ENCODE measurements around the gene L1CAM.
A peak's percentile ranks its signal among the peaks of the same experiment; 100 is the strongest.

The L1CAM gene

GRCh38 chrX:153925739-153926551 is 40.0 kb upstream of the L1CAM start, which contains the start of gene ARHGAP4:
Gene ARHGAP4, minus strand, starts transcription at chrX:153926264. Its CDS starts 62 bp downstream, at chrX:153926202.
- peaks cover 2% of the 10 kb centered on the region for H3K79me1 ChIP-seq (replicated peaks; ENCODE audit: low read length, poor library complexity, severe bottlenecking)
- peak within 1 kb of the TSS; percentile 63 for H3K4me2 ChIP-seq (ENCODE audit: low read length, poor library complexity, severe bottlenecking)
- H2BK15ac ChIP-seq (ENCODE audit: low read depth, poor library complexity, severe bottlenecking): peak within 1 kb of the TSS; percentile 80
- no peak for DNase-seq
- peak within 1 kb of the TSS; percentile 19 for H2BK5ac ChIP-seq (ENCODE audit: low read depth, low read length, poor library complexity, severe bottlenecking)
- no peak within 1 kb of the TSS for H2AFZ ChIP-seq (ENCODE audit: low read depth, low read length)
- 21% methylated on average over 26 of the region's 59 CpGs for WGBS
- H3K27ac ChIP-seq (ENCODE audit: low read length, poor library complexity, severe bottlenecking): peak within 1 kb of the TSS; percentile 89
- H3K18ac ChIP-seq (ENCODE audit: low read depth in 1 of 2, low read length in 2 of 2): peak within 1 kb of the TSS; percentile 91 to 97
- peak within 1 kb of the TSS in 1 of 2 experiments; percentile 77 for H3K4ac ChIP-seq (ENCODE audit: low read depth in 1 of 2, low read length in 2 of 2)
- peaks cover 0 to 44% of the 10 kb centered on the region in 2 experiments for H3K27me3 ChIP-seq (ENCODE audit: control insufficient read depth in 1 of 2, insufficient read depth in 1 of 2, low read length in 2 of 2)
- H3K4me3 ChIP-seq (ENCODE audit: insufficient read depth in 1 of 2, low read depth in 1 of 2, low read length in 2 of 2): peak within 1 kb of the TSS in 1 of 2 experiments; percentile 84
- no peaks in the 10 kb centered on the region for H3K9me3 ChIP-seq (ENCODE audit: control insufficient read depth, low read length)
- peaks cover 23% of the 10 kb centered on the region for H3K4me1 ChIP-seq (ENCODE audit: control insufficient read depth, insufficient read depth, low read depth, low read length)
- peak within 1 kb of the TSS; percentile 54 to 86 for H2BK12ac ChIP-seq (ENCODE audit: low read length in 2 of 2)
- peak within 1 kb of the TSS; percentile 88 for H3K9ac ChIP-seq (ENCODE audit: low read length)
- peak within 1 kb of the TSS in 1 of 2 experiments; percentile 75 for H3K14ac ChIP-seq (ENCODE audit: low read length in 2 of 2)
- peak within 1 kb of the TSS; percentile 69 for H2AK5ac ChIP-seq (ENCODE audit: low read length, severe bottlenecking)
- no peak within 1 kb of the TSS for H3K23ac ChIP-seq (ENCODE audit: low read length in 2 of 2)
- peak within 1 kb of the TSS; percentile 95 for H4K91ac ChIP-seq (ENCODE audit: low read length)
- H2BK120ac ChIP-seq (ENCODE audit: low read depth, low read length): peak within 1 kb of the TSS; percentile 79
- peaks cover 18% of the 10 kb centered on the region in 2 experiments for H3K36me3 ChIP-seq (ENCODE audit: control insufficient read depth in 1 of 2, insufficient read depth in 2 of 2, low read depth in 1 of 2, low read length in 2 of 2)
- H4K8ac ChIP-seq (ENCODE audit: low read length): peak within 1 kb of the TSS; percentile 96

- no peak overlapping the region for H2BK120ac ChIP-seq (ENCODE audit: low read depth, low read length)
- H2AK5ac ChIP-seq (ENCODE audit: low read length, severe bottlenecking): no peak overlapping the region
- DNase-seq: no peak
- H3K4me2 ChIP-seq (ENCODE audit: low read length, poor library complexity, severe bottlenecking): no peak overlapping the region
- H3K27ac ChIP-seq (ENCODE audit: low read length, poor library complexity, severe bottlenecking): no peak overlapping the region
- H3K36me3 ChIP-seq (ENCODE audit: control insufficient read depth in 1 of 2, insufficient read depth in 2 of 2, low read depth in 1 of 2, low read length in 2 of 2): peaks cover 12 to 13% of the 10 kb centered on the region in 2 experiments
- no peaks in the 10 kb centered on the region for H3K9me3 ChIP-seq (ENCODE audit: control insufficient read depth, low read length)
- H3K18ac ChIP-seq (ENCODE audit: low read depth in 1 of 2, low read length in 2 of 2): no peak overlapping the region
- H3K4me3 ChIP-seq (ENCODE audit: insufficient read depth in 1 of 2, low read depth in 1 of 2, low read length in 2 of 2): no peak overlapping the region
- H3K23ac ChIP-seq (ENCODE audit: low read length in 2 of 2): no peak overlapping the region
- no peak overlapping the region for H3K4ac ChIP-seq (ENCODE audit: low read depth in 1 of 2, low read length in 2 of 2)
- no peak overlapping the region for H2BK5ac ChIP-seq (ENCODE audit: low read depth, low read length, poor library complexity, severe bottlenecking)
- no peak overlapping the region for H2BK12ac ChIP-seq (ENCODE audit: low read length in 2 of 2)
- 93% methylated on average over 4 of the region's 4 CpGs for WGBS
- no peak overlapping the region for H4K91ac ChIP-seq (ENCODE audit: low read length)
- no peak overlapping the region for H3K9ac ChIP-seq (ENCODE audit: low read length)
- peaks cover 23% of the 10 kb centered on the region for H3K4me1 ChIP-seq (ENCODE audit: control insufficient read depth, insufficient read depth, low read depth, low read length)
- no peak overlapping the region for H3K14ac ChIP-seq (ENCODE audit: low read length in 2 of 2)
- H2AFZ ChIP-seq (ENCODE audit: low read depth, low read length): no peak overlapping the region
- H2BK15ac ChIP-seq (ENCODE audit: low read depth, poor library complexity, severe bottlenecking): no peak overlapping the region
- H3K27me3 ChIP-seq (ENCODE audit: control insufficient read depth in 1 of 2, insufficient read depth in 1 of 2, low read length in 2 of 2): peaks cover 0 to 48% of the 10 kb centered on the region in 2 experiments
- H3K79me1 ChIP-seq (replicated peaks; ENCODE audit: low read length, poor library complexity, severe bottlenecking): no peaks in the 10 kb centered on the region
- no peak overlapping the region for H4K8ac ChIP-seq (ENCODE audit: low read length)
Observed at GRCh38 chrX:153925387-153925738, 39.4 kb upstream of the L1CAM start.

- Histone ChIP-seq H3K79me1 (replicated peaks; ENCODE audit: low read length, poor library complexity, severe bottlenecking) (no peaks in the 10 kb centered on the region), H2AFZ (ENCODE audit: low read depth, low read length) (no peak overlapping the region), H2AK5ac (ENCODE audit: low read length, severe bottlenecking) (no peak overlapping the region), H3K4me3 (ENCODE audit: insufficient read depth in 1 of 2, low read depth in 1 of 2, low read length in 2 of 2) (no peak overlapping the region), H3K4ac (ENCODE audit: low read depth in 1 of 2, low read length in 2 of 2) (no peak overlapping the region), H3K18ac (ENCODE audit: low read depth in 1 of 2, low read length in 2 of 2) (no peak overlapping the region), H3K27ac (ENCODE audit: low read length, poor library complexity, severe bottlenecking) (no peak overlapping the region), H3K9ac (ENCODE audit: low read length) (no peak overlapping the region), H4K91ac (ENCODE audit: low read length) (no peak overlapping the region), H3K4me1 (ENCODE audit: control insufficient read depth, insufficient read depth, low read depth, low read length) (peaks cover 21% of the 10 kb centered on the region), H3K23ac (ENCODE audit: low read length in 2 of 2) (no peak overlapping the region), H3K4me2 (ENCODE audit: low read length, poor library complexity, severe bottlenecking) (no peak overlapping the region), H4K8ac (ENCODE audit: low read length) (peak overlapping the region; percentile 60), H2BK120ac (ENCODE audit: low read depth, low read length) (no peak overlapping the region), H3K36me3 (ENCODE audit: control insufficient read depth in 1 of 2, insufficient read depth in 2 of 2, low read depth in 1 of 2, low read length in 2 of 2) (peaks cover 1 to 3% of the 10 kb centered on the region in 2 experiments), H2BK5ac (ENCODE audit: low read depth, low read length, poor library complexity, severe bottlenecking) (no peak overlapping the region), H3K9me3 (ENCODE audit: control insufficient read depth, low read length) (no peaks in the 10 kb centered on the region), H2BK12ac (ENCODE audit: low read length in 2 of 2) (no peak overlapping the region), H2BK15ac (ENCODE audit: low read depth, poor library complexity, severe bottlenecking) (no peak overlapping the region), H3K14ac (ENCODE audit: low read length in 2 of 2) (no peak overlapping the region), H3K27me3 (ENCODE audit: control insufficient read depth in 1 of 2, insufficient read depth in 1 of 2, low read length in 2 of 2) (peaks cover 0 to 56% of the 10 kb centered on the region in 2 experiments)
- peak; percentile 61 for DNase-seq
- WGBS: 69% methylated on average over 11 of the region's 14 CpGs
Observed at GRCh38 chrX:153924149-153924861, 38.3 kb upstream of the L1CAM start.
